Astrocyte of the cerebellum (primary cell): ENCODE data around the gene TMTC2.

ENCODE experiments used
- DNase-seq: peaks from one replicate; pipeline ENCODE4 v3.0.0-alpha.2; 2011; ENCODE audit warnings: low read depth
- H3K4me3 ChIP-seq: 2 replicates; pipeline ENCODE4 v1.5.1; 2011; ENCODE audit warnings: mild to moderate bottlenecking, low read depth, low read length, moderate library complexity
- in situ Hi-C: cut with HindIII; loops from 2 replicates; pipeline ENCODE4 v1.10.0; 2017; ENCODE audit warnings: low sequenced_read_pairs
- TF ChIP-seq, protein P1 (sequence below): IDR thresholded peaks from 2 replicates; pipeline ENCODE4 v1.5.1; 2012; ENCODE audit warnings: low read length, low read depth, moderate library complexity, mild to moderate bottlenecking; ENCODE audit errors: missing control alignments

Gene TMTC2

DNA sequence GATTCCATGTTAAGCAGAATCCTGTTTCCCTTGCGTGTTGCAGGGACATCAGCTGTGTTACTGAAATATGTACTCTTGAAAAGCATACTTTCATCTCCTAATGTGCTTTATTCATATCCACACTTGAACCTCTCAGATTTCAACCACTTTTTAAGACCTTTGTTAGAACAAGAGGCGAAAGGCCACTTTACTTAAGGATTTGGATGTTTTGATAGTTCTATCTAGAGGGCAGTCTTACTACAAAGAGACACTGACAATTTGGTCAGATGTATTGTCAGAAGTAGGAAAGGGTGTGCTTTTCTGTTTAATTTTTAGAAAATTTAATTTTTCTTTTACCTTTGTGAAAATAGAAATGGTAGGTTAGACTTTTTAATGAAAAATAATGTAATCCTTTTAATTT lies 267.9 kb downstream of the TMTC2 start:
- DNase-seq = no peak
- in situ Hi-C loops = no loop called here
- TF ChIP-seq, protein P1, sequence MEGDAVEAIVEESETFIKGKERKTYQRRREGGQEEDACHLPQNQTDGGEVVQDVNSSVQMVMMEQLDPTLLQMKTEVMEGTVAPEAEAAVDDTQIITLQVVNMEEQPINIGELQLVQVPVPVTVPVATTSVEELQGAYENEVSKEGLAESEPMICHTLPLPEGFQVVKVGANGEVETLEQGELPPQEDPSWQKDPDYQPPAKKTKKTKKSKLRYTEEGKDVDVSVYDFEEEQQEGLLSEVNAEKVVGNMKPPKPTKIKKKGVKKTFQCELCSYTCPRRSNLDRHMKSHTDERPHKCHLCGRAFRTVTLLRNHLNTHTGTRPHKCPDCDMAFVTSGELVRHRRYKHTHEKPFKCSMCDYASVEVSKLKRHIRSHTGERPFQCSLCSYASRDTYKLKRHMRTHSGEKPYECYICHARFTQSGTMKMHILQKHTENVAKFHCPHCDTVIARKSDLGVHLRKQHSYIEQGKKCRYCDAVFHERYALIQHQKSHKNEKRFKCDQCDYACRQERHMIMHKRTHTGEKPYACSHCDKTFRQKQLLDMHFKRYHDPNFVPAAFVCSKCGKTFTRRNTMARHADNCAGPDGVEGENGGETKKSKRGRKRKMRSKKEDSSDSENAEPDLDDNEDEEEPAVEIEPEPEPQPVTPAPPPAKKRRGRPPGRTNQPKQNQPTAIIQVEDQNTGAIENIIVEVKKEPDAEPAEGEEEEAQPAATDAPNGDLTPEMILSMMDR = no peak
- no peak overlapping the region for H3K4me3 ChIP-seq

DNA sequence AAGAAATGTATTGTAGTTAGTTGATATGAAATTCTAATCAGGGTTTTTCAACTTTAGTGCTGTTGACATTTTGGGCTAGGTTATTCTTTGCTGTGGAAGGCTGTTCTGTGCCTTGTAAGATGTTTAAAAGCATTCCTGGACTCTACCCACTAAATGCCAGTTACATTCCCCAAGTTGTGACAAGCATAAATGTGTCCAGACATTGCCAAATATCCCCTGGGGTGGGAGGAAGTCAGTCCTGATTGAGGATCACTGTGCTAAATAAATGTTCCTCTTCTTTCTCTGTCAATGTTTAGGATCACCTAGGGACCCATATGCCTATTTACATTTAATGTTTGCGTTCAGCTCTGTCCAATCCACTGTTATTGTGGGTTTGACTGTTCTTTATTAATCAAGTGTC lies 268.3 kb downstream of the TMTC2 start:
- DNase-seq = no peak
- TF ChIP-seq, protein P1 = no peak

DNA sequence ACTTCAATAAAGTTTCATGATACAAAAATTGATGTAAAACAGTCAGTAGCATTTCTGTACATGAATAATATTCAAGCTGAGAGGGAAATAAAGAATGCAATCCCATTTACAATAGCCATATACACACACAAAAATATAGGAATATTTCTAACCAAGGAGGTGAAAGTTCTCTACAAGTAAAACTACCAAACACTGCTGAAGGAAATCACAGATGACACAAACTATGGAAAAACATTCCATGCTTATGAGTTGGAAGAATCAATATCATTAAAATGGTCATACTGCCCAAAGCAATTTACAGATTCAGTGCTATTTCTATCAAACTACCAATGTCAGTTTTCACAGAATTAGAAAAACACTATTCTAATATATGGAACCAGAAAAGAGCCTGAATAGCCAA lies 272.3 kb downstream of the TMTC2 start:
- no peak for DNase-seq
- H3K4me3 ChIP-seq = no peak overlapping the region
- TF ChIP-seq, protein P1 = no peak
- in situ Hi-C loops = no loop called here

More for the DNA sequence above, 268.3 kb downstream of the TMTC2 start:
- in situ Hi-C loops = no loop called here
- no peak overlapping the region for H3K4me3 ChIP-seq

DNA sequence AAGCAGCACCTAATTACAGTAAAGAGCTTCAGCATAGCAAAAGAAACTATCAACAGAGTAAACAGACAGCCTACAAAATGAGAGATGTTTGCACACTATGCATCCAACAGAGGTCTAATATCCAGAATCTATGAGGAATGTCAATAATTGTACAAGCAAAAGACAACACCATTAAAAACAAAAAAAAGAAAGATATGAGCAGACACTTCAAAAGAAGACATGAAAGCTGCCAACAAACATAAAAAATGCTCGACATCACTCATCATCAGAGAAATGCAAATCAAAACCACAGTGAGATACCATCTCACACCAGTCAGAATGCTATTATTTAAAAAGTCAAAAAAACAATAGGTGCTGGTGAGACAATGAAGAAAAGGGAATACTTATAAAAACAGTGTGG lies 273.1 kb downstream of the TMTC2 start:
- no peak for DNase-seq
- in situ Hi-C loops = no loop called here
- TF ChIP-seq, protein P1 = no peak

DNA sequence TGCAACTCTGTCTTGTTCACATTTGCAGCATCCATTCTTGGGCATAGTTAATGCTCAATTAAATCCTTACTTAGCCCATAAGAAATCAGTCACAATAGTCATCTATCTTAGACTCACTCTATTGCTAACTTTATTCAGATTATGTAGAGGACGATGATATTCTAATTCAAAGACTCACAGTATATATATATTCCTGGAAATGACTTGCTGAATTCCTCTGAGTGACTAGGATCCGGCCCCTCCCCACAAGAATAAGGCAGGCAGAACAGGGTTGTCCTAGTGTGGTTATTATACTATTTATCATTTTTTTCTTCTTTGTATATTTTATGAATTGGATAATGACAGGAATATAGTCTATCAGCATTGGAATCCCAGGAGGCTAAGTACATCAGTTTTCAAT lies 275.1 kb downstream of the TMTC2 start:
- in situ Hi-C loops = no loop called here
- DNase-seq = no peak
- TF ChIP-seq, protein P1 = no peak
- H3K4me3 ChIP-seq = no peak overlapping the region

More for the DNA sequence above, 273.1 kb downstream of the TMTC2 start:
- H3K4me3 ChIP-seq = no peak overlapping the region

DNA sequence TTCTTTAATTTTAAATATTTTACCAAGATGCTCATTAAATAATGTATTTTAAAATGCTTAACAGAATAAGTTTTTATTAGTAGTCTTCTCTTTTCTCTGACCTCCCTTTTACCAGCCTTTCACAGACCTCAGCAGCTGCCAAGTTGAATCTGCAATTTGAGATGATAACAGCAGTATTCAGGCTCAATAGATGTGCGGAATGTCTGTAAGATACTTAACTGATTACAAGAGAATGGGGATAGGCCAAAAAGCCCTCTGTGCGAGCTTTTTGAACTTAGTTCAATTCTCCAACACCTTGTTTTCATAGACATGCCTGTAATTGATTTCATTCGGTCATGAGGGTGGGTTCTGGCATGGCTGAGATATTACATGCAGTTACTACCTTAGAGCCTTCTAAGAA lies 277.2 kb downstream of the TMTC2 start:
- peak; percentile 11 for DNase-seq
- H3K4me3 ChIP-seq = no peak overlapping the region
- TF ChIP-seq, protein P1 = no peak
- in situ Hi-C loops = no loop called here

DNA sequence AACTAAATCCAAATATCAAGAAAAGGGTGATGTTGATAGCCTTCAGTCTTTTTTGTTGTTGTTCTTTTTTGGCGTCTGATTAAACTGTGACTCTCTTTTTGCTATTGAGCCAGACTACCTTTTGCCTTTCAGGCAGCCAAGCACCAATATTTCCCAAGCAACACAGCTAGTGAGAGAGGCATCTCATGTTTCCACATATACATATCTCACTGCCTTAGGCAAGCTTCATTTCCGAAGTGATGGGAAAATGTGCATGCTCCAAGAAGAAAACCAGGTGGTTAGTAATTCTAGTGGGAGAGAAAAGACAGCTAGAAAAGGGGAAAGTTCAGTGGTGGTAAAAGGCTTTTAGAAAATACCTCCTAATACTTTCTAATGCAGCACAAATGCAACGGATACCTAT lies 277.7 kb downstream of the TMTC2 start:
- peak; percentile 1 for DNase-seq
- in situ Hi-C loops = no loop called here
- TF ChIP-seq, protein P1 = no peak
- no peak overlapping the region for H3K4me3 ChIP-seq
